ENCODE results near the gene KCTD17.

The KCTD17 gene

DNA sequence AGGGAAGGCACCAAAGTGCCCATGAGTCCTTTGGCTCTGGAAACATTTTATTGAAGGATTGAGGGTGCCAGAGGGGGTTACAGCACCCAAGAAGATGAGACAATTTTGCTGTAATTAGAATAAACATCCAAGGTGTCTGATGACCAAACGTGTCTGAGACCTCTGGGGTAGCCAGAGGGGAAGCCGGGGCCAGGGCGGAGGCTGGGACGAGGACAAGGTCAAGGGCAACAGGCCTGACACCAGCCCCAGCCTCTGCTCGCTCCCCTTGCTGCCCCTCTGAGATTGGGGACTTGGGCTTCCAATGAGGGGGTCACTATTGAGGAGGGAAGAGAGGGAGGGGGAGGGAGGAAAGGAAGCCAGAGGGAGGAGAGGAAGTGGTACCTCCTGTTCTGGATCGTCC is 32.4 kb downstream of the KCTD17 start:
- no peak for DNase-seq

GRCh38 chr22:37084385-37084784 is 32.8 kb downstream of the KCTD17 start:
- DNase-seq = no peak

DNA sequence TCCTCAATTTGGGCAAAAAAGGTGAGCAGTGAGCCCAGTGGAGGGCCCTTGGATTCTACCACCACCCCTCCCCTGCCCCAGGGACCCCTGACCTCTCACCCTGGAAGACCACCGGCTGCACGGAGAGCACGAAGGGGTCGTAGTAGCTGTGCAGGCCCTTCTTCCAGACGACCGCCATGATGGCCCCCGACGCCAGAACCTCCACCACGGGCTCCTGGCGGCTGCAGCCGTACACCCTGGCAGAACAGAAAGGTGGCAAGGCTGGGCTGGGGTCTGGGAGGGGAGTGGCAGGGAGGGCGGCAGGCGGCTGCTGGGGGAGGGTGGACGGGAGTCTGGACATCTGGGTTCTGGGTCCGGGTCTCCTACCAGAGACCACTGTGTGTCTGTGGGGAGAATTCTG is 34.6 kb downstream of the KCTD17 start:
- no peak for DNase-seq

DNA sequence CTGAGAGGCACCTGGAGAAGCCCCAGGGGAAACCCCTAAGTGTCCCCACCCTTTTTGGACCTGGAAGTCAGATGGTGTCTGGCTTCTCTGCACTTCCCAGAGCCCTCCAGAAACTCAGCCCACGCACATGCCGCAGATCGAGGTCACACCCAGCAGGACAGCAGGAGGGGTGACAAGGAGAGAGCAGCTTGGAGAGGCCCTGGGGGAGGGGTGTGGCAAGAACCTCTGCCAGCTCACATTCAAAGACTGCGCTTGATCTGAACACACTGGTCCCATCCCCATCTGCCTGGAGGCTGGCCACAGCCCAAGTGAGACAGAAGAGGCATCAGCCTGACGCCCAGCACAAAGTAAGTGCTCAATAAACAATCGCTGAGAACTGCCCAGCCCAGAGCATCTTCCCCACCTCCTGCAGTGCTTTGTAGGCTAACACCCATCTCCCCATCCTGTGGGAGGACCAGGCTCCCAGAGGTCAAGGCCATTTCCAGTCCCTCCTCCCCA is 36.6 kb downstream of the KCTD17 start:
- DNase-seq = no peak

GRCh38 chr22:37088750-37089408 is 37.3 kb downstream of the KCTD17 start:
- DNase-seq = no peak

GRCh38 chr22:37089434-37089833 is 37.9 kb downstream of the KCTD17 start:
- DNase-seq = no peak

DNA sequence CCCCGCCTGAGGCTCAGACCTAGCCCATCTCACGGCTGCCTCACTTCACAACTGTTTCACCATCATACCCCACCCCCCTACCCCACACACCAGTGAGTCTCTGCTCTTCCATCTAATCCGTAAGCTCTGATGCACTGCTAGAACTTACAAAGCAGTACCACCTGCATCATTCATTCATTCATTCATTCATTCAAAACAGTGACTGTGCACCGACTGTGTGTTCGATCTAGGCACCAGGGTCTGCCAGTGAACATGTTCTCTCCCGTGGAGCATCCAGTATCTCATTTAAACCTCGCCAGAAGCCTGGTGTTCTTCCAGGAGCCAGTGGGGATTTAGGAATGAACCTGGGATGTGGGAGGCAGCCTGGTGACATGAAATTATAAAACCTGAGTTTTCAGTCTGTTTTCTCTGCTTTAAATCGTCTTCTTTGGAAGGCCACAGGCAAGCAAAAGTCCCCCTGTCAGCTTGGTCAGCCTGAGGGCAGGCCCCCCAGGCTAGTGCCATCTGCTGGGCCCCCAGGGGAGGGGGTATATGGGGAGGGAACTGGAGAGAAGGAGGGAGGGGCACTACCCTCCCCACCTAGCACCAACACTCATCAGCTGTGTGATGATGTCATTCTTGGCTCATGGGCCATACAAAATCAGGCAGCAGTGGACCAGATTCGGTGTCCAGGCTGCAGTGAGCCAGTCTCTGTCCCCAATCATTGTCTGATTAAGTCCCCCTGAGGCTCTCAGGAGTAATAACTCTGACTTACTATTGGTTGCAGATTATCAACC is 39.6 kb downstream of the KCTD17 start:
- no peak for DNase-seq

DNA sequence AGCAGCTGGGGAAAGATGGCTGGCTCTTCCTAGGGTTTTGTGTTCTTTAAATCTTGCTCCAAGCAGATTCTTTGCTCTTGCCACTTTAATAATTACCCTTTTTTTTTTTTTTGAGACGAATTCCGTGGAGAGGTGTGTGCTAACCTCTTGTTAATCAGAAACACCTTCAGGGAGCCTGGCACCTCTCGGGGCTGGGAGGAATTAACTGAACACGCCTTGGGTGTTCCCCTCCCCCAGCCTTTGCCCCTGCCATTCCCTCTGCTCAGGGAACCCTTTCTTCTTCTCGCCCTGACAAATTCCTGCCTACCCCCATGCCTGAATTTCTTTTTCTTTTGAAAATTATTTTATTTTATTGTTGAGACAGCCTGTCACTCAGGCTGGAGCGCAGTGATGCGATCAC is 40.5 kb downstream of the KCTD17 start:
- DNase-seq = no peak

DNA sequence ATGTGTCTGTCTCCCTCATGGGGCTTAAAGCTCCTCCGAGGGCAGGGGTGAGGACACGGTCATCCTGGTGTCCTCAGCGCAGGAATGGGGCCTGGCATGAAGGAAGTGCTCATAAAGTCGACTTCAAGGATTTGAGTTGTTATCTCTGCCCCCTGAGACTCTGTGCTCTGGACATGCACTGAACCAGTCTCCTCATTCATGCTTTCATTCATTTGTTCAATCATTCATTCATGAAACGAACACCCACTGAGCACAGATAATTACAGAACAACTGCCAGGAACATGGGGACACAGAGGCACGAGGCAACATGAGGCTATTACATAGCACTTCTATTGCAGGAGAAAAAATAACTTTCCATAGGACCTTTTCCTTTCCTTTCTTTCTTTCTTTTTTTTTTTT is 41.5 kb downstream of the KCTD17 start:
- no peak for DNase-seq

GRCh38 chr22:37094239-37094638 is 42.7 kb downstream of the KCTD17 start:
- no peak for DNase-seq

DNA sequence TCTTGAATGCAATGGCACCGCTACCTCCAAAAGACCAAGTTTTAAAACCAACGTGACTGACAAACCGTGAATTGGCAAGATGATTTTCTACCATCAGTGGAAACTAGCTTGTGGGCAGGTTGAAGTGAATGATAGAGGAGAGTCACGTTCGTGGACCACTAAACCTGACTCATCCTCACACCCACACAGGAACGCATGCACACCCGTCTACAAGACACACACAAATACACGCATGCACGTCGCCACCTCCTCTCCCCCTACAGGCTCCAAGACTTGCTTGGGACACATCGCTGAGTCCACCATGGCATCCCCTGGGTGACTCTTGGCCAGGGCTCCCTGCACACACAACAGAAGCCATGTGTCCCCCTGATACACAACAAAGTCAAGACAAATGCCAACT is 43.6 kb downstream of the KCTD17 start:
- DNase-seq = no peak

DNA sequence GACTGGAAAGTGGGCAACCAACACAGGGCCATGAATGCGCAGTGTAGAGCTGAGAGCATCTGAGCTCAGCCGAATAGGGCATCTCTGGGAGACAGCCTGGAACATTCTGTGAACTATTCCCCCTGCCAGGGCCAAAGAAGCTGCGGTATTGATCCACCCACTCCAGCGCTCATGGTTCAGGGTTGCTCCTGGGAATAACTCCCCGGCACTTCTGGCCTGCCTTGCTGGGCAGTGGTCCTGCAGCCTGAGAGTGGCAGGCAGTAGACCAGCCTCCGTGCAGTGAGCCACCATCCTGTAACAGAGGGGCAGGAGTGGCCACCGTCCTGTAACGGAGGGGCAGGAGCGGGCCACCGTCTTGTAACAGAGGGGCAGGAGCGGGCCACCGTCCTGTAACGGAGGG is 45.8 kb downstream of the KCTD17 start:
- no peak for DNase-seq

DNA sequence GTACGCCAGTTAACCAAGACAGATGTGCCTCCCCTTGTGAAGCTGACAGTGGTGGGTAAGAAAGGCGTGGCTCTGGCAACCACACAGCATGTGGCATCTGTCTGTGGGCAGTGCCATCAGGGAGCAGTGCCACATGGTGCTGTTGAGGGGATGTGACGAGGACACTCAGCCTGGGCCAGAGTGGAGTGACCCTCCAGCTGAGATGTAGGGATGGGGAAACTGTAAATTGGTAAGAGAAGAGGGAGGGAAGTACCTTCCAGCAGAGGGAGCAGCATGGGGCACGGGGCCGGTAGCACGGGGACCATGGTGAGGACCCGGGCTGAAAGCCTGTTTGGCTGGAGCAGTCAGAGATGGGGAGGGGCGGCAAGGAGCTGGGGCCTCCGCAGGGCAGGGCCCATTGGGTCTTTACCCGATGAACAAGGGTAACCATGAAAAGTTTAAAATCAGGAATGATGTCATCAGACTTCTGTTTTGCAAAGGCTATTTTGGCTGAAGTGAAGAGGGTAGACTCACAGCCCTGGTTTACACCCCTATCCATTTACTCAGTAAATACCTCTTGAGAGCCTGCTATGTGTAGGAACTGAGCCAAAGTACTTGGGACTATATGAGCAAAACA is 47.5 kb downstream of the KCTD17 start:
- no peak for DNase-seq

- DNase-seq = no peak
Measured at GRCh38 chr22:37100589-37101127, 49.1 kb downstream of the KCTD17 start.

GRCh38 chr22:37101311-37102066 is 49.9 kb downstream of the KCTD17 start:
- no peak for DNase-seq

DNA sequence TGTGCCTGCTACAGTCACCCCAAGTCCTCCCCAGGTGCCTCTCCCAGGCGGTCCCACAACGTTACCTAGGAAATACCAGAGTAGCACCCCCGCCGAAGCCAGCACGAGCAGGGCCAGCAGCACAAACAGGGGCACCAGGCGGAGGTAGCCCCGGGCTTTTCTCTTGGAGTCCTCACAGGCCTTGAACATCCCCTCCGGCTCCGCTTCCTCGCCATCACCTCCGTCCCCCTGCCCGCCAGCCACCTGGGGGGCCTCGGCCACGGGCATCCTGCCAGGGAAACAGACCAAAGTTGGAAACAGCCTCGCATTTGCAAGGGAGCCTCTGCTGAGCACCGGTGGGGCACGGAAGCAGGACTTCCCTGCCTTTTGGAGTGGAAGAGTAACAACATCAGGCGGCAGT is 51.6 kb downstream of the KCTD17 start:
- DNase-seq = no peak

- DNase-seq = no peak
Measured at GRCh38 chr22:37103656-37104452, 52.3 kb downstream of the KCTD17 start.

GRCh38 chr22:37105154-37105553 is 53.6 kb downstream of the KCTD17 start:
- no peak for DNase-seq

GRCh38 chr22:37105990-37106389 is 54.4 kb downstream of the KCTD17 start:
- no peak for DNase-seq

DNA sequence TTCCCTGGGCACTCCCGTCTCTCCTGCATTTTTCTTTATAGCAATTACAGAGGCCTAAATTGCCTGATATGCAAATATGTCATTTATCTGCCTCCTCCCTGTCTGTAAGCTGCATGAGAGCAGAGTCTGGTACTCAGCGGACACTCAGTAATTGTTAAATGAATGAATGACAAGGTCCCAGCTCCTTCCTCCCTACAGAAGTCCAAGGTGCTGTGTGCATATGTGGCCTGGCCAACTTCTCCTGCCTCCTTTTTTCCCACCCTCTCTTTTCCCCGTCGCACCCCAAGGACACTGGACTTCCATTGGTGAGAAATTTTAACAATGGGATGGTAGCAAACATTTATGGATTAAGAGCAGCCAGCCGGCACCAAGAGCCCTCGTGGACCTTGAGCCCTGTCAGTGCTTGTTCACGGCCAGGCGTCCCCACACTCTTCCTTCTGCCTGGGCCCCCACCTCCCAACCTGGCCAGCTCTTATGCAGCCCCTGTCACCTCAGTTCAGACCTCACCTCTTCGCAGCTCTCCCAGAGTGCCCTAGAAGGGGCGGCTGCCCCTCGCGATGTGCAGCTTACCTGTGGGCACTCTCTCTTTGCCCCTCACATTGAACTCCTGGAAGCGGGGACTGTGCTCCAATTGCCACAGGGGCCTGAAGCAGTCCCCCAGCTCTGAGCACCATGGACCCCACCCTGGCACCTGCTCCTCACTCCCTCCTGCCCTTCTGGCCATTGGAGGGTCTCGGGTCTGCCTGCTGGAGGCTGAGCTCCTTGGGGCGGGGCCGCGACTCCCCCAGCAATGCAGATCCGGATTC is 56.5 kb downstream of the KCTD17 start:
- DNase-seq = no peak

DNA sequence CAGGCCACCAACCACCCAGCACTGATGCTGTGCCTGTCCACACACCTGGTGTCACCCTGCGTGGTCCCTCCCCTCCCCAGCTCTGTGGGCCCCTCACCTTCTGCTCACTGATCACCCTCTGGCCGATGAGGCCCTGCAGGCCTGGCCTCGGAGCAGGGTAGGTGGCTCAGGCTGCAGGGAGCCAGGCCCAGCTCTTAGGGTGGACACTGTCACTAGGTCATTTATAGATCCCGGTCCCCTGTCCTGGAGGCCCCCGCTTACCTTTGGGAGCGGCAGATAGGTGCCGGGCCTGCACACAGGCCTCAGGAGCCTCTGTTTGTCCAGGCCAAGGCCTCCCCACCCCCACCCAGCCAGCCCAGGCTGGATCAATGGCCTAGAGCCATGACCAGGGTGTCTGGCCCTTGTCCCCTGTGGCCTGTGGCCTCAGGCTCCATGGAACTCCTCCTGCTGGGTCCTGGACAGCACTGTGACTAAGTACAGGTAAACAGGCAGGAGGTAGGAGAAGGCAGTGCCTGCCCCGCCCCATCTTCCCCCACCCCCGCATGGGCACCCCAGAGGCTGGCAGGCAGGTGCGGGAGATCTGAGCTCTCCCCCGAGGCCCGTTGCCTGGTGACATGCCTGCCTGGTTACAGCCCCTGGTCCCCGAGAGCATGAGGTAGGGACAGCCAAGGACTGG is 57.8 kb downstream of the KCTD17 start, which contains the start of gene TMPRSS6:
Gene TMPRSS6 (minus strand): TSS at position 472 of the 676 bp plus-strand sequence. CDS start 6,296 bp downstream, outside the sequence.
- no peak for DNase-seq

Data from NCI-H2227 treated with DMSO at 0.1 percent for 48 hours (cell line).